HG03442 (cell line): ENCODE results near the gene MNX1.

ENCODE experiments used
- ATAC-seq: cut with Tn5 transposase; IDR thresholded peaks from one replicate; pipeline ENCODE4 v1.9.1; 2021; ENCODE audit warnings: mild to moderate bottlenecking, moderate library complexity; ENCODE audit not compliant: unreplicated experiment

MNX1 gene

DNA sequence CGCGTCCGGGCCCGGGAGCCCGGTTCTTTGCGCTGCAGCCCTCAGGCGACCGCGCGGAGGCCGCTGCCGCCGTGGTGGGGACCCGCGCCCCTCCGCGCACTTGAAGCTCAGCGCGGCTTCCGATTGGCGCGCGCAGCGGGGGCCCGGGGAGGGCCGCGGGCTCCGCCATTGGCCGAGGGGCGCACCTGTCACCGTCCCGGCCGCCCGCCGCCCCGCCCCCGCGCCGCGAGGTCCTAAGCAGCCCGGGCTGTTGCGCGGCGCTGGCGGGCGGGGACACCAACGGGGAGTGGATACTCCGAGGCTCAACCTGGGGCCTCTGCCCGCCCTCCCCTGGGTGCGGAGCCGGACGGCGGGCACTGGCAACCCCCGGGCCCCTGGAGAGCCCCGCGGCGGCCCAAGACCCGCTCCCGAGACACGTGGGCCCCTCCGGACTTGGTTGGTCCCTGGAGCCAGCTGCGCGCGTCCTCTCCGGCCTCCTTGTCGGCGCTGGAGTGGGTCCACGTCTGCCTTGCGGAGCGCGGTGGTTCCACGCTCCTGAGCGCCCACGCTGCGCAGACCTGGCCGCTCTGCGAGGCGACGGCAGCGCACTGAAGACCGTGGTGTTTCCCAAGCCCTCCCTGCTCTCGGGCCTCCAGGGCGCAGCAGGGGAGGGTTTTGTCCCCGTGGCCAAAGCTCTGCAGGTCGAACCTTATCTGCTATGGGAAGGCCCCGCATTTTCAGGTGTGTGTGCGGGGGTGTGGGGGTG is at the start of gene MNX1:
TSS of gene MNX1 (minus strand) at position 76 of the 745 bp plus-strand sequence. CDS start 313 bp downstream, outside the sequence.
- peak; percentile 69 for ATAC-seq

DNA sequence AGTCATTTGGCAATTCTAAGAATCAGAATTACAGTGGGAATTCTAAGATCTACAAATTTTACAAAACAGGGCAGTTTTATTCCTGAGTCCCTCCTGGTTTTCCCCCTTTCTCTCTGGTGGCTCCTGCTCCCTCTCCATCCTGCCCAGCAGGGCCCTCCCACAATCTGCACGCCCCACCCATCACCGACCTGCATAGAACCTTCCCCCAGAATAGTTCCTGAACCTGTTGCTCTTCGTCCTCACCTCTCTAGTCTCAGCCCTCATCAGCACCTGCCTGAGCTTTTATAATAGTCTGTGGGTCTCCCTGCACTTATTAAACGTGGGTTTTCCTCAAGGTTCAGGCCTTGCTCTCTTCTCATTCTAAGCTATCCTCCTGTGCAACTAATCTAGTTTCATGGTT is 49.1 kb upstream of the MNX1 start:
- no peak for ATAC-seq

DNA sequence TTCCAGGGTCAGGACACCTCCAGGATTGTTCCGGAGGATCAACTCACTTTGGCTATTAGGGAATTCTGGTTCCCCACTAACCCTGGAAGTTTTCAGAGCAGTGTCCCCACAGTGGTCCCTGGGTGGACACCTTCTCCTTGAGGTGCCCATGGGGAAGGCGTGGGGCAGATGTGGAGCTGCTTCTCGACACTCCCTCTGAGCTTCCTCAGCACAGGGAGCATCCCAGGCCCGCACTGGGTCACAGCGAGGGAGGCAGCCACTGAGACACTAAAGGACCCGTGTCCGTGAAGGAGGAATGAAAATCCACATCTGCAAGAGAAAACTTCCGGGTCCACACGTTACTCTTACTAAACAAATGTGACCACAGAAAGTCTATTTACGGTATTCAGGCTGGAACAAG is 48.2 kb upstream of the MNX1 start:
- no peak for ATAC-seq

DNA sequence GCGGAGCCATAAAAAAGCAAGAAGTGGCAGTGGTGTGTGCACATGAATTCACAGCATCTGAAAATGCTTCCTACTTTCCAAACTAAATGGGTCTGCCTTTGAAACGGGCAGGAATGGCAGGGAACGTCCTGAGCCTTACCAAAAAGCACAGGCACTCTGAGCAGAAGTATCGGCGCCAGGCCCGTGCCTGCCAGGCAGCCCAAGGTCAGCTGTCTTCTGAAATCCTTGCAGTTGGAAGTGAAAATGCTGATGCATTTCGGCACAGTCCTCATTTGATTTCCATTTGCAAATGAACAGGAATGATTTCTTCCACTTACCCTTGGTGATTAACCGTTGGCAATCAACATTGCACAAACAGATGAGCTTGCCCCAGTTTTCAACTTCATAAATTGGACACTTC is 47.6 kb upstream of the MNX1 start:
- ATAC-seq = no peak

DNA sequence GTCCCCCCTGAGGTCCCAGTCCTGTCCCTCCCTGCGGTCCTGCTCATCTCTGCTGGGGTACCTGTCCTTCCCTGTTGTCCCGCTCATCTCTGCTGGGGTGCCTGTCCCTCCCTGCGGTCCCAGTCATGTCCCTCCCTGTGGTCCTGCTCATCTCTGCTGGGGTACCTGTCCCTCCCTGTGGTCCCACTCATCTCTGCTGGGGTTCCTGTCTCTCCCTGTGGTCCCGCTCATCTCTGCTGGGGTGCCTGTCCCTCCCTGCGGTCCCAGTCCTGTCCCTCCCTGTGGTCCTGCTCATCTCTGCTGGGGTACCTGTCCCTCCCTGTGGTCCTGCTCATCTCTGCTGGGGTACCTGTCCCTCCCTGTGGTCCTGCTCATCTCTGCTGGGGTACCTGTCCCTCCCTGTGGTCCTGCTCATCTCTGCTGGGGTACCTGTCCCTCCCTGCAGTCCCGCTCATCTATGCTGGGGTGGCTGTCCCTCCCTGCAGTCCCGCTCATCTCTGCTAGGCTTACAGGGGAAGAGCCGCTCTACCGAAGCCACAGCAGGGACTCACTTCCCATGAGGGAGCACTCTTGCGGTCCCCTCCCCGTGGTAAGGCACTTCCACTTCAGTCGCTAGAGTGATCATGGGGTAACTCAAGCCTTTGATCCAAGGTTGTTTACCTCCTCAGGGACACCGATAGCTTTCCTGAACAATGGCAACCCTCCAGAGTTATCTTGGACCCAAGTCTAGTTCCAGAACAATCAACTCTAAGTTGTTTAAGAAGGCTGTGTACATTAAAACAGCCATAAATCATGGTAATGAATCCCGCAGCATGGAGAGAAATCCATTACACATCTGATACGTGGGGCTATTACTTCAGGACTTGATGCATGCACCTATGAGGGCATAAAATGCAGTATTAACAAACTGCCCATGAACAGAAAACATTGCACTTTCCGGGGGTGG is 46.8 kb upstream of the MNX1 start:
- no peak for ATAC-seq

DNA sequence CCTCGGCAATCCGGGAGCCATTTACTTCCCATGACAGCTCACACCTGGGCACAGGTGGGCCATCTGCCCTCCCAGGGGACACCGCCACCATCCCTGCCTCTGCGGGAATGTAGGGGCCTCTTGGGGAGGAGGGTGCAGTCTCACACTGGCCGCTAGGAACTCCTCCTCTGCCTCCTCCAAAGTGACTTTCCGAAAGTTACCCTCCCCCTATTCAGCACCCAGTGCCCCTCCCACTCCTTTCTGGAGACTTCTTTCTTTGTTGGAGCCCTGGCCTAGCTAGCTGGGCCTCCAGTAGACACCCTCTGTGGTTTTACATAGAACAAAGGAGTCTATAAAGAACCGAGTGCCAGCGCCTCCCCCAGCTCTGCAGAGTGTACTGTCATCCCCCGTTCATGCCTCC is 45.8 kb upstream of the MNX1 start:
- ATAC-seq = no peak

DNA sequence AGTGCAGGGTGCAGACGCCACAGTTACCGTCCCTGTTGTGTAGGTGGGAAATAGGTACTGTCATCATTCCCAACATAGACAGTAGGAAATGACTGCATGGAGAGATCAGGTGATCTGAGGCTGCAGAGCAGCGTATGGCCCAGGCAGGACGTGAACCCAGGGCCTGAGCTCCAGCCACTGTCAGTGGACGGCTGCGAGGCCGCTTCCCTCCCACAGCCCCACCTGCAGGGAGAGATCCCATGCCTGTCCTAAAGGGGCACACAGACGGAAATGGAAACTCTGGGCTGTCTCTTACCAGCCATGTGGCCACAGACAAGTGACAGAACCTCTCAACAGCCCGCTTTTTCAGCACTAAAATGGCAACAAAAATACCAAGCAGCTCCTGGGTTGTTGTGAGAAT is 44.5 kb upstream of the MNX1 start:
- ATAC-seq = no peak

DNA sequence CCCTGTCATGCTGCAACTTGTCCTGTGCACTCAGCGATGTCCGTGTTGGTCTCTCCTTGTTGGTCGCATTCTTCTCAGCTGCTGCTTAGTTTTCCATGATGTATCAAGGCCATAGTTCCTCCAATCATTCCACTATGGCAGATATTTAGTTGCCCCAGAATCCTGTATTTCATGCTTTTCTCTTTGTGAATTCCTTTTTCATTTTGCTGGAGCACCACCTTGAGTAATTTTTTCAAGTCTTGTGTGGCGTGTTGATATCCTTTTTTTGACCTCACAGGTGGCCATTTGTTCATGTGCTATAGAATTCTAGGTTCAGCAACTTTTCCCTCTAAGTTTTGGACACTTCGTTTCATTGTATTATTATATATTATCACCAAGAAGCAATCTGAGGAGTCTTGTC is 42.7 kb upstream of the MNX1 start:
- no peak for ATAC-seq

DNA sequence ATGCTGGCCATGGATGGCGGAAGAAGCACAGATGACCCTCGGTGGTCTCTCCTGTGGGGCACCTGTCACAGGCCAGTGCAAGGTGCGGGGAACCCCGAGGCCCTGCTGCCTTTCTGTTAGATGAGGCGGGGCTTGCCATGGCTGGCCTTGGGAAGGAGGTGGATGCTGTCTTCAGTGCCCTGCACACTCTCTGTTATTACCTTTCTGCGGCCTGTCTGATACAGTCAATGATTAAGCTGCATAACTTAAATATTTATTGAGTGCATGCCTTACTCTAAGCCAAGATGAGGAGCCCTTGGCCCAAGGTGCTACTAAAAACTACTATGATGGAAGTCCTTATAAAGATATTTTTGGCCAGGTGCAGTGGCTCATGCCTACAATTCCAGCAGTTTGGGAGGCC is 36.7 kb upstream of the MNX1 start:
- no peak for ATAC-seq

DNA sequence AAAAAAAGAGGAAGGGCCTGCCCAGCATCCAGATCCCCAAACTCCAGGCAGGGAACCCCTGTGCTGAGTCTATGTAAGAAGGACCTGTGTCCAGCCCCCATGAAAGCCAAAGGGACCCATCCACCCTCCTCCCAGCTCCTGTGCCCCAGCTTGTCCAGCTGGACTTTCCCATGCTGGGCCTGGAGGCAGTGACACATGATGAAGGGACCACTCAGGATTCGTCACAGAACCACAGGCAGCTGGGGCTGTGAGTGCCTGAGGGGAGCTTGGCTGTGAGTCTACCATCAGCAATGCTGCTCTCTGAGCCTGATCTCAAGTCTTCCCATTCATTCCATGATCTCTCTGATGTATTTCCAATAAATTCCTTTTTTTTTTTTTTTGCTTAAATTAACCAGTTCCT is 36.2 kb upstream of the MNX1 start:
- ATAC-seq = no peak

DNA sequence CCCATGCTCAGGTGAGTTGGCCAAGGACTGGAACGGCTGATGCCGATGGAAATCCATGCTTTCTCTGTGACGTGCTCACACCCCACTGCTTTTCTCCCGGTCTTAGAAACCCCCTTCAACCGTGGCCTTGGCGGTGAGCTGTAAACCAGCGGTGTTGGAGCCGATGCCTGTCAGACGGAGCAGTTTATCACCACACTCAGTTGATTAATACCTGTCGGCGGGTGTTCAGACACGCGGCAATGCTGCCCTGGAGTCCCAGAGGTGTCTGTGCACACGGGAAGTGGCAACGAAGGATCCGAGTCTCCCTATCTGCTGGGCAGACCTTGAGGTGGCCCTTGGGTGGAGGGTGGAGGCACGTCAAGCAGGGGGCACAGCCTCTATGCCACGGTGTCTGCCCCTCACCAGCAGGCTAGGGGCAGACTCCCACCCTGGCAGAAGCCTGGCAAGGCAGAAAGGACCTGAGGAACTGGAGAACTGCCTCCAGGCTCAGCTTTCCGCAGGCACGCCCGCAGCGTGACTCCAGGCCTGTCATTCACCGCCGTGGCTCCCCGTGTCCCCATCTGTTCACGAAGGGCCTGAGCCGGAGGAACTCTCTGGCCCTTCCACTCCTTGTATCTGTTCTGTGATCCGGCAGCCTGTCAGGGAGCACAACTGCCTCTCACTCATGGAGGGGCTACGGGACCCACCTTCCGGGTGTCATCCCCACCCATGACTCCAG is 34.6 kb upstream of the MNX1 start:
- no peak for ATAC-seq

DNA sequence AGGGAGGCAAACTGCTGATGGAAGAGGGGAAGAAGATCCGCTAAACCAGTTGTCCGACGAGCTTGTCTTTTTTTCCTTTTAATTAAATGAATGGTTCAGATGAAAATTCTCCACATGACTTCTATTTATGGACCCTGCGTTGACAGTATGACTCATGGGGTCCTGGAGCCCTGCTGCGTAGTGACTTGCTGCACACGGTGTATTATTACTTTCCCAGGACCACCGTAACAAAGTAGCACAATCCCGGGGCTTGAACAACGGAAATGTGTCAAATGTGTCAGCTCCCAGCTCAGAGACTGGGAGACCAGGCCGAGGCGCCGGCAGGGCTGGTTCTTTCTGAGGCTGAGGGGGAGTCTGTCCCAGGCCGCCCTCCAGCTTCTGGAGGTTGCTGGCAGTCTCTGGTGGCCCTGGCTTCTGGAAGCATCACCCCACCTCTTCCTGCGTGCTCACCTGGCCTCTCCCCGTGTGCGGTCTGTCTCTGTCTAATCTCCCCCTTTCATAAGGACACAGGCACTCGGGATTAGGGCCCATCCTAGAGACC is 33.8 kb upstream of the MNX1 start:
- ATAC-seq = no peak

DNA sequence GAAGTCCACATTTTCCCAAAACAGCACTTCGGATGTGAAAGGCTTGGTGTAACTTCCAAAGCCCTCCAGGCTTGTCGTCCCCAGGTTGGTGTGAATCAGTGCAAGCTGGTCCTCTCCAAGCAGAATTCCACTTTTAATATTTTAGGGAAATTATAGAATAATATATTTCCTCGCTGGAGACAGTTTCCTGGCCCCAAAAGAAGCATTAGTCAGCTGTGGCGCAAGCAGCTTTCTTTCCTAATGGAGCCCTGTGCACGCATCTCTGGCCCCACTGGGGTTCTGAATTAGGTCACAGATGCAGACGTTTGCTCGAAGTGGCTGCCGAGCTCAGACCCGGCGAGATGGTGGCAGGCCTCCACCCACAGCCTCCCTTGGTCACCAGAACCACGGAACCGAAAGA is 33.3 kb upstream of the MNX1 start:
- no peak for ATAC-seq

DNA sequence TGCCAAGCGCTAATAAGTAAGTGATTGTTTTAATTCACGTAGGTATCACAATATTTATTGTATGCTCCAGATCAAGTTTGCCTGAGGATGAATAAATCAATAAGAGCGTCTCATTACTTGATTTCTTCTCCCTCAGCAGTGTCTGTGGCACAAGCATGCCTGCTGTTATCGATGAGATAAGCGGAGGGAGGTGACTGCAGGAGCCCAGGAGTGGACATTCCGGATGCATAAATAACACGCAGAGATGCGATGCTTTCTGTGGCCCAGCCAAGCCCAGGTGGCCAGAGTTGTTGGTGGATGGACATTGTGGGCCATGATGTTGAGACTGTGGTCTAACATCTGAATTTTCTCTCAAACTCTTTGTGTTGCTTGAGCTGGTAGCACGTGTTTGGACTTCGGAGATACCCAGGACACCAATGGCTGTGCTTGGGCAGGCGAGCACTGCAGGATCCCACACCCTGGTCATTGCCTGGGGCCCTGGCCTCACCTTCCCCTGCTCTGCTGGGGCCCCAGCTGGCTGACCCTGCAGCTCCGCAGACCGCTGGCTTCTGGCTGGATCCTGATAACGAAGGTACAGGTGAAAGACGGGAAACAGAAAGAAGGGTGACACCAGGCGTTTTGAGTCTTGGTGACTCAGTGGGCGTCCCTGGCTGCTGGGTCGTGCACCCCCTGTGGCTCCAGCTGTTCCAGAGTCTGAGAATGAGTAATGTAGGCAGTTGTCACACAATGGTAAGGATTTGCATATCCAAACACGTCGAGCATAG is 31.2 kb upstream of the MNX1 start:
- no peak for ATAC-seq

DNA sequence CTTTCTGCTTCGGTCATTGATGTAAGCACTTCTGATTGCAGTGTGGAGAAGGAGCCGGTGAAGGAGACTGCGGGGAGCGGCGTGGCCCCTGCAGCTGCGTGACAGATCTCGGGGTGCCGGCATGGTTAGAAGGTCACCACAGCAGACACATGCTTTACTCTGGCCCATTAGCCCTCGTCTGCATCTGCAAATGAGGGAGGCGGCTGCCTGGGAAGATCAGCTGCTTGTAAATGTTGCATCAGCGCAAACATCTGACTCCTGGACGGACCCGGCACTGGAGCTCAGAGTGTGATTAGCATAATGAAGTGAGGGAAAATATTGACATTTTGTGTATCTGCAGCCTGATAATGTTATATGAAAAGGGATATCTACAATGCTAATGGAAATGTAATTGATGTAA is 30.5 kb upstream of the MNX1 start:
- ATAC-seq = no peak

DNA sequence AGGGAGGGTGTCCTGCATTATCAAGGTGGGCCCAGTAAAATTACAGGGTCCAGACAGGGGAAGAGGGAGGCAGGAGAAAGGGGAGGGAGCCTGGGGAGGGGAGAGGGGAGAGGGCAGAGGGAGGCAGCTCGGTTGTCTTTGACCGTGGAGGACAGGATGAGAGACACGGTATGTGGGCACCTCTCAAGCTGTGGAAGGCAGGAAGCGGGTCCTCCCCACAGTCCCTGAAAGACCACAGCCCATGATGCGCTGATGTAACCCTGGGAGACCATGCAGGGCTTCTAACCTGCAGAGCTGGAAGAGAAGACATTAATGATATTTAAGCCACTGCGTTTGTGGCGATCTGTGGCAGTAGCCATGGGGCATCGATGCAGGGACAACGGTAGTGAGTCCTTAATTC is 27.2 kb upstream of the MNX1 start:
- ATAC-seq = no peak

DNA sequence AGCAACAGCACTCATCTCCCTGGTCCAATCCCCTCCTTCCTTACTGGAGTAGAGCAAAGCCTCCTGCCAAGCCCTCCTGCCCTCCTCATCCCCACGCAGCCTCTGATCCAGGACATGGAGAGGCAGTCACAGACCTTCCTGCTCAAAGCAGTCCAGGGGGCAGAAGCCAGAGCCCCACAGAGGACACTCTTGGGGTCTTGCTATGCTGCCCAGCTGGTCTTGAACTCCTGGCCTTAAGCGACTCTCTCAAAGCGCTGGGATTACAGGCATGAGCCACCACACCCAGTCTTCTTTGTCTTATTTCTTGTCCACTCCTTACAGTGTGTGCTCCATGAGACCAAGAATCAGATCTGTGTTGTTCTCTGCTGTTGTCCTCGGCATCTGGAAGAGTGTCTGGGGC is 26.6 kb upstream of the MNX1 start:
- ATAC-seq = no peak

DNA sequence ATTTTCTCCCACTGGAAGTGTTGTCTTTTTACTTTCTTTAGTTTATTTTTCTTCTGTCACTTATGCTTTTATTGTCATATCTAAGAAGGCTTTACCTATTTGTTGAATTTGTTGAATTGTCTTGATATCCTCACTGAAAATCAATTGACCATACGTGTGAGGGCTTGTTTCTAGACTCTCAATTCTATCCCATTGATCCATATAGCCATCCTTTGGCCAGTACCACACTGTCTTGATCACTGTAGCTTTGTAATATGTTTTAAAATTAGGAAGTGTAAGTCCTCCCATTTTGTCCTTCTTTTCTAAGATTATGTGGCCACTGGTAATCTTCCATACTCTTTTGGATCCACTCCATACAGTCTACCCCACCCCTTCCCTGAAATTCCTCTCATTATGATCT is 25.5 kb upstream of the MNX1 start:
- no peak for ATAC-seq

DNA sequence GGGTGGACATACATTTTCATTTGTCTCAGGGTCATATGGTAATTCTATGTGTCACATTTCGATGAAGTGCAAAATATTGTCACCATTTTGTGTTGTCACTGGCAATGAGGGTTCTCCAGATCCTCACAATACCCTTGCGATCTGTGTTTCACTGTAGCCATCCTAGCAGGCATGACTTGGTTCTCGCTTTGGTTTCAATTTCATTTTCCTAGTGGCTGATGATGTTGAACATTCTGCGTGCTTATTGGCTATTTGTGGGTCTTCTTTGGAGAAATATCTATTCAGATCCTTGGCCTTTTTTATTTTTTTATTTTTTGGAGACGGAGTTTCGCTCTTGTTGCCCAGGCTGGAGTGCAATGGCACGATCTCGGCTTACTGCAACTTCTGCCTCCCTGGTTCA is 24.8 kb upstream of the MNX1 start:
- ATAC-seq = no peak
